AG09319 (cell line): Measurements from ENCODE around the gene NCOA7.

Source experiments
- DNase-seq: peaks from one replicate; pipeline ENCODE4 v3.0.0-alpha.2; 2010; ENCODE audit warnings: low read depth; ENCODE audit errors: extremely low read depth
- TF ChIP-seq, protein P1 (sequence below): IDR thresholded peaks from 2 replicates; pipeline ENCODE4 v1.5.1; 2011; ENCODE audit warnings: low read depth, mild to moderate bottlenecking, inconsistent platforms, low read length, moderate library complexity

NCOA7 gene

GRCh38 chr6:125794342-125795137, 3.8 kb downstream of the NCOA7 start:
- TF ChIP-seq, protein P1, sequence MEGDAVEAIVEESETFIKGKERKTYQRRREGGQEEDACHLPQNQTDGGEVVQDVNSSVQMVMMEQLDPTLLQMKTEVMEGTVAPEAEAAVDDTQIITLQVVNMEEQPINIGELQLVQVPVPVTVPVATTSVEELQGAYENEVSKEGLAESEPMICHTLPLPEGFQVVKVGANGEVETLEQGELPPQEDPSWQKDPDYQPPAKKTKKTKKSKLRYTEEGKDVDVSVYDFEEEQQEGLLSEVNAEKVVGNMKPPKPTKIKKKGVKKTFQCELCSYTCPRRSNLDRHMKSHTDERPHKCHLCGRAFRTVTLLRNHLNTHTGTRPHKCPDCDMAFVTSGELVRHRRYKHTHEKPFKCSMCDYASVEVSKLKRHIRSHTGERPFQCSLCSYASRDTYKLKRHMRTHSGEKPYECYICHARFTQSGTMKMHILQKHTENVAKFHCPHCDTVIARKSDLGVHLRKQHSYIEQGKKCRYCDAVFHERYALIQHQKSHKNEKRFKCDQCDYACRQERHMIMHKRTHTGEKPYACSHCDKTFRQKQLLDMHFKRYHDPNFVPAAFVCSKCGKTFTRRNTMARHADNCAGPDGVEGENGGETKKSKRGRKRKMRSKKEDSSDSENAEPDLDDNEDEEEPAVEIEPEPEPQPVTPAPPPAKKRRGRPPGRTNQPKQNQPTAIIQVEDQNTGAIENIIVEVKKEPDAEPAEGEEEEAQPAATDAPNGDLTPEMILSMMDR = no peak
- no peak for DNase-seq

- no peak for DNase-seq
- TF ChIP-seq, protein P1 = no peak
Measured at GRCh38 chr6:125795301-125795700, 4.5 kb downstream of the NCOA7 start.

GRCh38 chr6:125797120-125797885, 6.5 kb downstream of the NCOA7 start:
- TF ChIP-seq, protein P1 = no peak
- DNase-seq = no peak

GRCh38 chr6:125797886-125798444, 7.2 kb downstream of the NCOA7 start:
- TF ChIP-seq, protein P1 = no peak
- DNase-seq = no peak

GRCh38 chr6:125798734-125799508, 8.2 kb downstream of the NCOA7 start:
- DNase-seq = no peak
- TF ChIP-seq, protein P1 = no peak

GRCh38 chr6:125802383-125802782, 11.6 kb downstream of the NCOA7 start:
- TF ChIP-seq, protein P1 = no peak

More at GRCh38 chr6:125802383-125802782, 11.6 kb downstream of the NCOA7 start:
- DNase-seq = no peak
